Neutrophil (primary cell): ENCODE results near the gene RHO.

ENCODE experiments used
- H3K27ac ChIP-seq: fragments of 200-600 bp; sonication (generic); 2 replicates; pipeline ENCODE4 v1.5.1; 2016; ENCODE audit warnings: mild to moderate bottlenecking, moderate library complexity
- H3K27me3 ChIP-seq: fragments of 200-600 bp; sonication (generic); 2 replicates; pipeline ENCODE4 v1.6.0; 2016; ENCODE audit warnings: mild to moderate bottlenecking
- H3K36me3 ChIP-seq: fragments of 200-600 bp; sonication (generic); 2 replicates; pipeline ENCODE4 v1.5.1; 2017
- H3K4me1 ChIP-seq, 2 experiments: fragments of 200-600 bp in 1 of 2; sonication (generic) in 1 of 2; 1 replicate in 1 of 2; 2 replicates in 1 of 2; pipeline versions ENCODE4 v1.5.1 to v1.6.1; 2013 to 2016; ENCODE audit warnings: low read depth in 1 of 2, low read length in 1 of 2, mild to moderate bottlenecking in 1 of 2, moderate library complexity in 1 of 2; ENCODE audit not compliant: control insufficient read depth in 1 of 2, insufficient read depth in 1 of 2
- H3K4me3 ChIP-seq, 2 experiments: fragments of 200-600 bp in 1 of 2; sonication (generic) in 1 of 2; 1 replicate in 1 of 2; 2 replicates in 1 of 2; pipeline ENCODE4 v1.5.1; 2013 to 2016; ENCODE audit warnings: low read depth in 1 of 2, low read length in 1 of 2, mild to moderate bottlenecking in 1 of 2, moderate library complexity in 1 of 2
- H3K9me3 ChIP-seq: fragments of 200-600 bp; sonication (generic); 2 replicates; pipeline ENCODE4 v1.5.1; 2016
- TF ChIP-seq, protein P1 (sequence below): fragments of 200-600 bp; sonication (generic); IDR thresholded peaks from 2 replicates; pipeline ENCODE4 v1.5.1; 2016; ENCODE audit warnings: antibody characterized with exemption

RHO gene

DNA sequence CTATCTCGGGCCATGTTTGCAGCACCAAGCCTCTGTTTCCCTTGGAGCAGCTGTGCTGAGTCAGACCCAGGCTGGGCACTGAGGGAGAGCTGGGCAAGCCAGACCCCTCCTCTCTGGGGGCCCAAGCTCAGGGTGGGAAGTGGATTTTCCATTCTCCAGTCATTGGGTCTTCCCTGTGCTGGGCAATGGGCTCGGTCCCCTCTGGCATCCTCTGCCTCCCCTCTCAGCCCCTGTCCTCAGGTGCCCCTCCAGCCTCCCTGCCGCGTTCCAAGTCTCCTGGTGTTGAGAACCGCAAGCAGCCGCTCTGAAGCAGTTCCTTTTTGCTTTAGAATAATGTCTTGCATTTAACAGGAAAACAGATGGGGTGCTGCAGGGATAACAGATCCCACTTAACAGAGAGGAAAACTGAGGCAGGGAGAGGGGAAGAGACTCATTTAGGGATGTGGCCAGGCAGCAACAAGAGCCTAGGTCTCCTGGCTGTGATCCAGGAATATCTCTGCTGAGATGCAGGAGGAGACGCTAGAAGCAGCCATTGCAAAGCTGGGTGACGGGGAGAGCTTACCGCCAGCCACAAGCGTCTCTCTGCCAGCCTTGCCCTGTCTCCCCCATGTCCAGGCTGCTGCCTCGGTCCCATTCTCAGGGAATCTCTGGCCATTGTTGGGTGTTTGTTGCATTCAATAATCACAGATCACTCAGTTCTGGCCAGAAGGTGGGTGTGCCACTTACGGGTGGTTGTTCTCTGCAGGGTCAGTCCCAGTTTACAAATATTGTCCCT lies 1.2 kb downstream of the RHO start:
- H3K4me3 ChIP-seq, result no peak overlapping the region
- no peaks in the 10 kb centered on the region for H3K36me3 ChIP-seq
- H3K27me3 ChIP-seq, result no peaks in the 10 kb centered on the region
- peaks cover 21 to 25% of the 10 kb centered on the region in 2 experiments for H3K4me1 ChIP-seq
- TF ChIP-seq, protein P1, sequence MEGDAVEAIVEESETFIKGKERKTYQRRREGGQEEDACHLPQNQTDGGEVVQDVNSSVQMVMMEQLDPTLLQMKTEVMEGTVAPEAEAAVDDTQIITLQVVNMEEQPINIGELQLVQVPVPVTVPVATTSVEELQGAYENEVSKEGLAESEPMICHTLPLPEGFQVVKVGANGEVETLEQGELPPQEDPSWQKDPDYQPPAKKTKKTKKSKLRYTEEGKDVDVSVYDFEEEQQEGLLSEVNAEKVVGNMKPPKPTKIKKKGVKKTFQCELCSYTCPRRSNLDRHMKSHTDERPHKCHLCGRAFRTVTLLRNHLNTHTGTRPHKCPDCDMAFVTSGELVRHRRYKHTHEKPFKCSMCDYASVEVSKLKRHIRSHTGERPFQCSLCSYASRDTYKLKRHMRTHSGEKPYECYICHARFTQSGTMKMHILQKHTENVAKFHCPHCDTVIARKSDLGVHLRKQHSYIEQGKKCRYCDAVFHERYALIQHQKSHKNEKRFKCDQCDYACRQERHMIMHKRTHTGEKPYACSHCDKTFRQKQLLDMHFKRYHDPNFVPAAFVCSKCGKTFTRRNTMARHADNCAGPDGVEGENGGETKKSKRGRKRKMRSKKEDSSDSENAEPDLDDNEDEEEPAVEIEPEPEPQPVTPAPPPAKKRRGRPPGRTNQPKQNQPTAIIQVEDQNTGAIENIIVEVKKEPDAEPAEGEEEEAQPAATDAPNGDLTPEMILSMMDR, result no peak
- no peak overlapping the region for H3K27ac ChIP-seq
- H3K9me3 ChIP-seq, result no peaks in the 10 kb centered on the region

DNA sequence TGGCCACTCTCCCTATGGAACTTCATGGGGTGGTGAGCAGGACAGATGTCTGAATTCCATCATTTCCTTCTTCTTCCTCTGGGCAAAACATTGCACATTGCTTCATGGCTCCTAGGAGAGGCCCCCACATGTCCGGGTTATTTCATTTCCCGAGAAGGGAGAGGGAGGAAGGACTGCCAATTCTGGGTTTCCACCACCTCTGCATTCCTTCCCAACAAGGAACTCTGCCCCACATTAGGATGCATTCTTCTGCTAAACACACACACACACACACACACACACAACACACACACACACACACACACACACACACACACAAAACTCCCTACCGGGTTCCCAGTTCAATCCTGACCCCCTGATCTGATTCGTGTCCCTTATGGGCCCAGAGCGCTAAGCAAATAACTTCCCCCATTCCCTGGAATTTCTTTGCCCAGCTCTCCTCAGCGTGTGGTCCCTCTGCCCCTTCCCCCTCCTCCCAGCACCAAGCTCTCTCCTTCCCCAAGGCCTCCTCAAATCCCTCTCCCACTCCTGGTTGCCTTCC lies 1.9 kb downstream of the RHO start:
- Histone ChIP-seq H3K9me3 (no peaks in the 10 kb centered on the region), H3K4me3 (no peak overlapping the region), H3K4me1 (peaks cover 18 to 20% of the 10 kb centered on the region in 2 experiments), H3K36me3 (no peaks in the 10 kb centered on the region), H3K27ac (no peak overlapping the region), H3K27me3 (no peaks in the 10 kb centered on the region)
- TF ChIP-seq, protein P1, result no peak

DNA sequence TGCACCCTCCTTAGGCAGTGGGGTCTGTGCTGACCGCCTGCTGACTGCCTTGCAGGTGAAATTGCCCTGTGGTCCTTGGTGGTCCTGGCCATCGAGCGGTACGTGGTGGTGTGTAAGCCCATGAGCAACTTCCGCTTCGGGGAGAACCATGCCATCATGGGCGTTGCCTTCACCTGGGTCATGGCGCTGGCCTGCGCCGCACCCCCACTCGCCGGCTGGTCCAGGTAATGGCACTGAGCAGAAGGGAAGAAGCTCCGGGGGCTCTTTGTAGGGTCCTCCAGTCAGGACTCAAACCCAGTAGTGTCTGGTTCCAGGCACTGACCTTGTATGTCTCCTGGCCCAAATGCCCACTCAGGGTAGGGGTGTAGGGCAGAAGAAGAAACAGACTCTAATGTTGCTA lies 2.4 kb downstream of the RHO start:
- Histone ChIP-seq H3K27me3 (no peaks in the 10 kb centered on the region), H3K27ac (no peak overlapping the region), H3K9me3 (no peaks in the 10 kb centered on the region), H3K36me3 (no peaks in the 10 kb centered on the region), H3K4me1 (peaks cover 13 to 15% of the 10 kb centered on the region in 2 experiments), H3K4me3 (no peak overlapping the region)
- TF ChIP-seq, protein P1, result no peak

DNA sequence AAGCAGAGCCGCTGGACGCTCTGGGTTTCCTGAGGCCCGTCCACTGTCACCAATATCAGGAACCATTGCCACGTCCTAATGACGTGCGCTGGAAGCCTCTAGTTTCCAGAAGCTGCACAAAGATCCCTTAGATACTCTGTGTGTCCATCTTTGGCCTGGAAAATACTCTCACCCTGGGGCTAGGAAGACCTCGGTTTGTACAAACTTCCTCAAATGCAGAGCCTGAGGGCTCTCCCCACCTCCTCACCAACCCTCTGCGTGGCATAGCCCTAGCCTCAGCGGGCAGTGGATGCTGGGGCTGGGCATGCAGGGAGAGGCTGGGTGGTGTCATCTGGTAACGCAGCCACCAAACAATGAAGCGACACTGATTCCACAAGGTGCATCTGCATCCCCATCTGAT lies 3.3 kb downstream of the RHO start:
- Histone ChIP-seq H3K4me3 (no peak overlapping the region), H3K9me3 (no peaks in the 10 kb centered on the region), H3K27me3 (no peaks in the 10 kb centered on the region), H3K4me1 (peaks cover 4 to 6% of the 10 kb centered on the region in 2 experiments), H3K27ac (no peak overlapping the region), H3K36me3 (no peaks in the 10 kb centered on the region)
- TF ChIP-seq, protein P1, result no peak

DNA sequence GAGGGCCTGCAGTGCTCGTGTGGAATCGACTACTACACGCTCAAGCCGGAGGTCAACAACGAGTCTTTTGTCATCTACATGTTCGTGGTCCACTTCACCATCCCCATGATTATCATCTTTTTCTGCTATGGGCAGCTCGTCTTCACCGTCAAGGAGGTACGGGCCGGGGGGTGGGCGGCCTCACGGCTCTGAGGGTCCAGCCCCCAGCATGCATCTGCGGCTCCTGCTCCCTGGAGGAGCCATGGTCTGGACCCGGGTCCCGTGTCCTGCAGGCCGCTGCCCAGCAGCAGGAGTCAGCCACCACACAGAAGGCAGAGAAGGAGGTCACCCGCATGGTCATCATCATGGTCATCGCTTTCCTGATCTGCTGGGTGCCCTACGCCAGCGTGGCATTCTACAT lies 3.8 kb downstream of the RHO start:
- Histone ChIP-seq H3K9me3 (no peaks in the 10 kb centered on the region), H3K27me3 (no peaks in the 10 kb centered on the region), H3K36me3 (no peaks in the 10 kb centered on the region), H3K4me1 (peaks cover 0 to under 1% of the 10 kb centered on the region in 2 experiments), H3K27ac (no peak overlapping the region), H3K4me3 (no peak overlapping the region)
- TF ChIP-seq, protein P1, result no peak
